Measurements from ENCODE around the gene VRK2.

Gene VRK2

DNA sequence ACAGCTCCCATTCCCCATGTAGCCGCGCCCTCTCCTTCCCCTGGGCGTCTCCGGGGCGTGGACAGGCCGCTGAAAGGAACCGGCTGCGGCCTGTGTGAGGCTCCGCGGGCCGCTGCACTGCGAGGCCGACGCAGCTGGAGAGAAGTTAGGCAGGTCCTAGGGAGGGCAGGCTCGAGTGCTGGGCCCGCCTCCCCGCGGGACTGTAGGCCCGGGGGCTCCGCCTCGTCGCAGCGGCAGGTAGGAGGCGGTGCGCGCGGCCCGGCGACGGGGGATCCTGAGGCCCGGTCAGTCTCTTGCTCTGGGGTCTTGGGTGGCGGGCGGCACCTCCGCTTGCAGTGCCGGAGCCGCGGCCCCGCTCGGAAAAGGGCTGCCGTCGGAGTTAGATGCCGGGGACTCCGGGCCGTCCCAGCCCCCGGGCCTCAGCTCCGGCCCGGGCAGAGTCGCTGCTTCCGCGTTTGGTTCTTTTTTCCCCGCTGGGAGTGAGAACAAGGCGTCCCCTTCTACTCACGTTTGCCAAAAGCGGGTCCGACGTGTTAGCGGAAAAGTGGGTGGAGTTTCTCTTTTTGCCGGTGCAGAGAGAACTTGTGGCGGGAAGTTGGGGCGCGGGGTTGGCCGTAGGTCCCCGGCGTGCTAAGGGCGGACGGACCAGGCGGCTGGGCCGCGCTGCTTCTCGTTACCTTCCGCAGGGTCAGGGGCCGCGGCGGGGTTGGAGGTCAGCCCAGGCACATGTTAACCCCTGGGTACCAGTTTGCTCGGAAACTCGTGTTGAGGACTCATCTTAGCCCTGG is at the start of gene VRK2:
TSS of gene VRK2 (plus strand) at position 222 of the 788 bp plus-strand sequence. CDS start 2,026 bp downstream, outside the sequence.
- peak; percentile 74 for DNase-seq (ENCODE audit: low read depth)

DNA sequence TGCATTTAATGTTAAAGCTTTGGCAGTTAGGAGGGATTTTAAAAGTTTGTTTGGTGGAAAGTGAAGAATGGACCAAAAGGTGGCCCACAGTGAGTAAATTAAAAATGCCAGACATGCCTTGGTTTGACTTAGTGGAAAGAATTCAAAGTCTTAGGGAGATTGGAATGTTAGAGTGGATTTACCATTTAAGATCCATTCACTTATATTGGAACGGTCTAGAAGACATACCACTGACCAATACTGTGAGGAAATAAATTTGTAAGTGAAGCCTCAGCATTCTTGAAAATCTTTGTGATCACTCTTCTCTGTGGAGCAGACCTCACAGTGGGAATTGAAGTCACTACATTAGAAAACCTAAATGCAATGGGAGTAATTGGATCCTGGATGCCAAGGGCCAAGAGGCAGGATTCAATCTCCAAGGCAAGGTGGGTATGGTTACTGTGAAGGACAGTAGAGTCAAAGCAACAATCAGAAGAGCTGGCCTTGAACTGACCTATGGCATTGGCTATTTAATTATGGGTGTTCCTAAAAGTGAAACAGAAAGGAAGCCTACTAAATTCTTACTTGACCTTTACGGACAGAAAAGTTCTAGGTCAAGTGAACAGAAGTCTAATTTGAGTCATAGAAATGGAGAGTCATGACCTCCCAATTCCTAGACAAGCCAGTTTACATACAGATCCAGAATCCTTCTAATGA is 40.2 kb upstream of the VRK2 start:
- no peak for DNase-seq (ENCODE audit: low read depth)

DNA sequence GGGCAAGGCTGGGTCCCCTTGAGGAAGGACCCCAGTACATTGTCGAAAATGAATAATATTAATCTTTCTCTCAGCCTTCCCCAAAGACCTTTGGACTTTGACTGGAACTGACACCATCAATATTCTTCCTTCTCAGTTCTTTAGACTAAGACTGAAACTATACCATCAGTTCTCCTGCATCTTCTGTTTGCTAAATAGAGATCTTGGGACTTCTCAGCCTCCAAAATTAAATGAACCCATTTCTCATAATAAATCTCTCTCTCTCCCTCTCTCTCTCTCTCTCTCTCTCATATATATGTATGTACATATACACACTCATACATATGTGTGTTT is 39.7 kb upstream of the VRK2 start:
- no peak for DNase-seq (ENCODE audit: low read depth)

DNA sequence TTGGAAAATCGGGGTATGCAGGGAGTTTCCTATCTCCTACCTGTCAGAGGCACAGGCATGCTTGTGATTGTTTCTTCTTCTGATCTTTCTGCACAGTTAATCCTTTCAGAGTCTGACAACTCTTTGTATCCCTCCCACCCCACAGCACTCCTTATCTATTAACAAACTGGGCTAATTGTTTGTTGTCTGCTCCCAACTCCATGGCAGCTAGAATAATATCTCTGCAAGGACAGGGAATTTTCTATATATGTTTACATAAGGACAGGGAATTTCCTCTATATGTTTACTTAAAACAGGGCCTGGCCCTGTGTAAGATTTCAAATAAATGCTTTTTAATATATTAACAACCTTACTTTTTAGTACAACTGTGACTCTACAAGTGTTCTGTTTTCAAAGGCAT is 36.0 kb upstream of the VRK2 start:
- DNase-seq (ENCODE audit: low read depth): no peak

DNA sequence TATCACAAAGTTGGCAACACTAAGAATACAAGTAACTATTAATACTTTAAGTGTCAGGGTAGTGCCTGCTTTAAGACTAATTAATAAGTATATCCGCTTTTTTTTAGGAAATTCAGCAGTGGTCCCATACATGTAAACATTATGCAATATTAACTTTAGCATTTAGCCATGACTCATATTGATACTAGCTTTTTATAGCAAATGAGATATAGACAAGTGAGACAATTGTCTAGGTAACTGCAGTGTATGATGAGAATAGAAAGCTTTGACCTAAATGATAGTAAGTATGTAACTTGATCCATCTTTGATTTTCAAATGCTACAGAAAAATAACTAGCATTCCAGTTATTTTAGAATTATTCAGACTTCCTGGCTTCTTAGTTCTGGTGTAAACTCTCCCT is 27.4 kb upstream of the VRK2 start:
- no peak for DNase-seq (ENCODE audit: low read depth)

DNA sequence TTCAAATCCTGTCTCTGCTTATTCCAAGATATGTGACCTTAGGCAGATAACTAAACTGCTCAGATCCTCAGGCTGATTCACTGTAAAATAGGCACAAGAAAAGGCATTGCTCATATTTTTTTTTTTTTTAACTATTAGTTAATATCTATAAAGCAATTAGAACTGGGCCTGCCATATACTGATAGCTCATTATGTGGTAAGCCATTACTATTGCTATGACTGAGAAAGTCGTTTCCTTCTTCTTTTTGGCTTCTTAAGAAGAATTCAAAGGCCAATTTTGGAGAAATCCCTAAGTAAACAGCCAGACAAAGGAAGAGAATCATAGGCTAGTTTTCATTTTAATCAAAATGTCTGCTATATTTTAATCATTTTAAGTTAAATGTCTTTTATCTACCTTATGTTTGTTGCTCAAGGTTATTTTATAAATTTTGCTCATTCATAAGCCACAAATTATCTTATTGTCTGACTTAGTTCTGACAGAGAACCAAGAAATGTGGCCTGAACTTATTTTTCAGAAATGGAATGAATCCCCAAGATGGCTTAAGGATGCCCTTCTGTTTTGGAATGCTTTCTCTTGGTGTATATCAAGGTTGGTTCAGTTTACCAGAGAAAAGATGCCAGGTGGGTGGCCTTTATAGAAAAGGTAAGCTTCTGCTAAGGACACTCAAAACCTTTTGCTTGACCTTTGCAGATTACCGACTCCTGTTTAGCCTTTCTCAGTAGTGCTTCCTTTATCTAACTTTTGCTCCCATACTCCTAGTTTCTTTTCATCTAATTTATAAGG is 21.3 kb upstream of the VRK2 start:
- DNase-seq (ENCODE audit: low read depth): no peak

DNA sequence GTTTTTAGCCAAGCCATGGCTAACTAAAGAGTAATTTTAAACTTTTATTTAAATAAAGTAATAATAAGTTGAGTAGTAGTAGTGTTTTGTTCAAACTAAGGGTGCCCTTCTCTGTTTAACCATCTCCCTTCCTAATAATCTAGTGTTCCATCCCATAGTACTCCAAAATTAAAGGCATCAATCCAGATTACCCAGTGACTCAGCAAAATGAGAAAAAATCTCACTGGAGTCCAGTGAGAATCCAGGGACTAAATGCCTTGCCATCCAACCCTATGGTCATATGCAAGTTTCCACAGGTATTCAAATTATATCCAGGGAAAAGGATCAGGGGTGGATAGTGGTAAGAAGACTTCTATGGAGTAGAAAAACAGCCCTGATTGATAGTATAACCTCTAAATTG is 19.6 kb upstream of the VRK2 start:
- no peak for DNase-seq (ENCODE audit: low read depth)

DNA sequence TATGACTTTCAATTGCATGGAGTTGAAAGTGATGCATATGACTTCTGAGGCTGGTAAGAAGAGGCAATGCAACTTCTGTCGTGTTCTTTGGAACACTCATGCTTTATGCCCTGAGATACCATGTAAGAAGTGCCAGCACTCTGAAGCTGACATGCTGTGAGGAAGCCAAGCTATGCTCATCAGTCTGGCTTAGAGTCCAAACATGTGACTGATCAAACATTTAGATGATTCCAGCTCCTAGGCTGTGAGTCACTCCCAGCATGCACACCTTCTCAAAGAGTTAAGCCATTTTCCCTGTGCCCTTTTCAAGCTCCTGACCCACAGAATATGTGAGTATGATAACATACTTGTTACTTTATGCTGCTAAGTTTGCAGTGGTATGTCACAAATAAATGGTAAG is 15.8 kb upstream of the VRK2 start:
- DNase-seq (ENCODE audit: low read depth): no peak

DNA sequence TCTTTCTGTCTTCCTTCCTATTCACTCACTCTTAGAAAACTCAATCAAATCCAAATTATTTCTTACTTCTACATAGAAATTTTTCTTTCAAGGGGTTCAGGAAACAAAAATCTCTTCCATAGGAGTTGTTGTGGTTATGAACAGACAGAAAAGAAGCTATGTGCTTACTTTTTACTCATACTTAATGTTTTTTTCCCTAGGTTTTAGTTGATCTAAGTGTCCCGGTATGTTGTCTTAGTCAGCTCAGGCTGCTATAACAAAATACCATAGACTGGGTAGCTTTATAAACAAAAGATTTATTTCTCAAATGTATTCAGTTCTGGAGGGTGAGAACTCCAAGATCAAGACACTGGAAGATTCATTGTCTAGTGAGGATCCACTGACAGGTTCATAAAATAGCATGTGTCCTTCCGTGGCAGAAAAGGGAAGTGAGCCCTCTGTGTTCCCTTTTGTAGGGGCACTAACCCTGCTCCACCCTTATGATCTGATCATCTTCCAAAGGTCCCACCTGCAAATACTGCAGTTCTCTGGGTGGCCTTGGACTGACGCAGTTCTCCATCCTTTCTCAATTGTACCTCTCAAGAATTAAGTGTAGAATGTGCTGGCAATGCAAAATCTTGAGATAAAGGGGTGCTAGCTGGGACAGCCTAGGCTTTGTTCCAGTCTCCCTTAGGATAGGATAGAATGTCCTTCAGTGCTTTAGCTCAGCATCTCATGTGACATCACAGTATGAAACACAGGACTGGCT is 14.4 kb upstream of the VRK2 start:
- DNase-seq (ENCODE audit: low read depth): no peak

DNA sequence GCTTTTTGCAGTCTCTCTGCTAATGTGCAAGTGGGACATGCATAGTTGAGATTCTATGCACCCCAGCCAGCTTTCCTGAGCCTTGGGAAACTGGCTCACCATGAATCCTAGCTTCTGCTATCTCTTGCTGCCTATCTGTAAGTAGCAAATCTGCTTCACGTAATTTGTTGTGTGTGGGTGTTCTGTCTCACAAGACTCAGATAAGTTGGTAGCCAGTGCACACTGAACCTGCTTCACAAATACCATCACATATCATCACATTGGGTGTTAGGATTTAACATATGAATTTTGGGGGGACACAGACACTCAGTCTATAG is 13.9 kb upstream of the VRK2 start:
- DNase-seq (ENCODE audit: low read depth): no peak

DNA sequence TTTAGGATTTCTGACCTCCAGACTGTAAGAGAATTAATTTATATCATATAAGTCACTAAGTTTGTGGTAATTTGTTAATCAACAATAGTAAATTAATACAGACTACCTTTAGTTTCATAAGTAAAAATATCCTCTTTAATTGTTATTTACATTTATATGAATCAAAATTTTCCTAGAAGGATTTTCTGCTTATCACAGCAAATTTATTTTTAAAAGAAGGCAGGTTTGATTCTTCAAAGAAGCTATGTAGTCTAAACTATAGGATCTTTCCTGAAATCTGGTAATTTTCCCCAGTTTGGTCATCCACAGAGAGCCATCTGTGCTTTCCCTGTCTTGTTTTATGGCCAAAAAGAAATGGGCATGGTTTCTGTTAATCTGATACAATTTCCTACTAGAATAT is 13.1 kb upstream of the VRK2 start:
- DNase-seq (ENCODE audit: low read depth): no peak

DNA sequence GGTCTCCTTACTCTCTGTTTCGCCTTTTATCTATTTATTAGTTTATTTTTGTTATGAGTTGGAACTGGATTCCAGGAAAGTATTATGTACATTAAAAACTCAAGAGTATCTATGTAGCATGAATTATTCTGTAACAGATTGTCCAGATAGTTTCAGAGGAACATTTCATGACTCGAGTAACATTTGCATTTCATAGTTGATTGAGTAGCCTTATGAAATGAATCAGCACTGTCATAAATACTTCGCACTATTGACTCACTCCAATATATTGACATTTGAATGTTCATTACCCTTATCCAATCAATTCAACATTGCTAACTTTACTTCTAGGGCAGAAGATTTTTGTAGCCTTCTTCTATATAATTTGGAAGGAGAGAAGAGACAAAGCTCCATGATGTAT is 11.3 kb upstream of the VRK2 start:
- DNase-seq (ENCODE audit: low read depth): no peak

DNA sequence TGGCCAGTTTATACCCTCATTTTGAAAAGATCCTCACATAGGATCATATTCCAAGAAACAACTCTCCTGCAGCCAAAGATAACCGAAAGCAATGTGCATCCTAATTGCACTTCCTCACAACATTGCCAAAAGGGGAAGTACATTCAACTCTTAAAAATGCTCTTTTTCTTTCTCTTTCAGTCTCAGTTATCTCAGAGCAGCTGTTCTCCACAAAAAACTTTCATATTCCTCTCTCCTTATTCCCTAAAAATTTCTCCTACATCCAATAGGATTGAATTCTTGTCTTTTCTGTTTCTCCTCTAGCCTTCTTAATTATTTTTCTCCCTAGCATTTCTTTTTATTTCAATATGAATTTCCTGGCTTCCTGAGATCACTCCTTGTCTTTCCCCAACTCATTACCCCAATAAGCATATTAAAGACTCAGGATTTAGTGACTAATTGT is 7.4 kb upstream of the VRK2 start:
- no peak for DNase-seq (ENCODE audit: low read depth)

DNA sequence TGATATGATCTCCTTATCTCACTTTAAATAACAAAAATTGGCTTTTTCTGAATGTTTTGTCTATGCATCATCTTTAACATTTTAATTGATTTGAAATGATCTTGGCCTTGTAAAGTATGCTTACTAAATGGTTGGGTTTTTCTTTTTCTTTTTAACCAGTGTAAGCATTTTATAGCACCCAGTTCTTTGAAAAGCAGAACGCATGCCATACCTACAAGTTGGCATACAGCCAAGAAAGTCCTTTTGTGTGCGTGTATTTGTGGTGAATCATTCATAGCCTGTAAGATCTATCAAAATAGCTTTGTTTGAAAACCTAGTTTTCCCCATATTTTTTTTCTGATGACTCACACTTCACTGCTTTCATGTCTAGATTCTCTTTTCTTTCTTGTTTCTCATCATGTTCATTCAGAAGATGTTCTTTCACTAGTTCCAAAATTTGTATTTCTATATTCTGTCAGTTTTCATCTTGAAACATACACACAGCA is 4.1 kb upstream of the VRK2 start:
- DNase-seq (ENCODE audit: low read depth): no peak

DNA sequence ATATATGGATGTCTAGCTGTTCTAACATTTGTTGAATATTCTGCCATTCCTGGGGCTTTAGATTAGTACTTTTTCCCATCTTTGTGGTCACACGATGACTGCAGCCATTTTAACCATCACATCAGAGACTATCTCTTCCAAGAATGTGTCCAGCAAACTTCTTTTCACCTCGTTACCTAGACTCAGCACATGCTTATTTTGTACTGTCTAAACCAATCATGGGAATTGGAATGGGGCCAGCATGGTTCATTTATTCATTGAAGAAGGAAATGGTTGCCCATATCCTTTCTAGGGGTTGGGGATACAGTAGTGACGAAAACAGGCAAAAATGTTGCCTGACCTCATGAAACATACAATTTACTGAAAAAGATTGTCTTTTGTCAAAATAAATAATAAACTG is 2.5 kb upstream of the VRK2 start:
- no peak for DNase-seq (ENCODE audit: low read depth)

DNA sequence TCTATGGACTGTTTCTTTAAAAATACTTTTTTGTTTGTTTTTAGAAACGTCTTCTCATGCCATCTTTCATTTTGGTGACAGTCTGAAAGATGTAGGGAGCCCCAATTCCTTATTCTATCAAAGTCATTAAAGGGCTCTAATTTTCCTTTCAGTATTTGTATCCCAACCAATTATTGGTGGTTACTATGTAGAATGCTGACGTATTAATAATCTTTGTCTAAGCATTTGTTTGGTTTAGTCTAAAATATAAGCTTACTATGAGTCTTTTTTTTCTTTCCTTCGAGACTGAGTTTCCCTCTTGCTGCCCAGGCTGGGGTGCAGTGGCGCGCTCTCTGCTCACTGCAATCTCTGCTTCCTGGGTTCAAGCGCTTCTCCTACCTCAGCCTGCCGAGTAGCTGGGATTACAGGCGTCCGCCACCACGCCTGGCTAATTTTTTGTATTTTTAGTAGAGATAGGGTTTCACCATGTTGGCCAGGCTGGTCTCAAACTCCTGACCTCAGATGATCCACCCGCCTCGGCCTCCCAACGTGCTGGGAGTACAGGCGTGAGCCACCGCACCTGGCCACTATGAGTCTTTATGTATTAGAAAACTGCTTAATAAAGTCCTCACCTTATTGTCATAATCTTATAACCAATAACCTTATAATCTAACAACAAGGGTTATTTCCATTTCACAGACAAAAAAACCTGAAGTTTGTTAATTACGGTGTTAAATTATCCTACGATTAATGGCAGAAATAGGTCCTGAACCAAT is 849 bp upstream of the VRK2 start:
- DNase-seq (ENCODE audit: low read depth): no peak

DNA sequence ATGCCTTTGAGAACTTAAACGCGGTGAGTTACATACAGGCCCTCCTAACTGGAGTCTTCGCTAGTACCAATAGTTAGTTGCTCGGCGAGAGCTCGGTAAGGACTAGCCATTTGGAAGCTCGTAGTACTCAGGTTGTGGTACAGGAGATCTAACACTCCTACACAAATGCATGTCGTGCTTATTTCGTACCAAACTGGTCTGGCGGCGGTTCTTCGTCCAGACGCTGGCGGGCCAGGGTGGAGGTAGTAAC is 346 bp upstream of the VRK2 start:
- DNase-seq (ENCODE audit: low read depth): no peak

DNA sequence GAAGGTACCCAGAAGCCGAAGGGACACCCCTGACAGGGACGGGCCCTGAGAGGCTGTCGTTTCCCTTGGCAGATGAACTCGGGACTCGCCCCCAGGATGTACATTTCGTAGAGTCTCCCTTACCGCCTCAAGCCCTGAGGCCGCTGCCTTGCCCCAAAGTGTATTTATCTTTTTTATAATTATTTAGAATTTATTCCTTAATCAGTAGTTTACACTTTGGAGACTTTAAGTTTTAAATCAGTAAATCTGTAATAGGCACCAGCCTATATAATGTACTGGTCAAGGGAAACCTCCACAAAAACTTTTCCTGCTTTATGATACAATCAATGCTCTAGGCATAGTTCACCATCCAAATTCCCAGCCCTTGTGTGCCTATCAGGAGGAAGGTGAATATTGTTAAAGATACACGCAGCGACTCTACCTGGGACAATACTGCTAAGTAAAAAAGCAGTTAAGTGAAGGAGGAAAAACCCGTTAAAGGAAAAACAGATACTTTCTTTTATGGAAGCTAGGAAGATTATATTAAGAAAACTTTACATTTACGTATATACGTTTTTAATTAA is 848 bp downstream of the VRK2 start:
- no peak for DNase-seq (ENCODE audit: low read depth)

DNA sequence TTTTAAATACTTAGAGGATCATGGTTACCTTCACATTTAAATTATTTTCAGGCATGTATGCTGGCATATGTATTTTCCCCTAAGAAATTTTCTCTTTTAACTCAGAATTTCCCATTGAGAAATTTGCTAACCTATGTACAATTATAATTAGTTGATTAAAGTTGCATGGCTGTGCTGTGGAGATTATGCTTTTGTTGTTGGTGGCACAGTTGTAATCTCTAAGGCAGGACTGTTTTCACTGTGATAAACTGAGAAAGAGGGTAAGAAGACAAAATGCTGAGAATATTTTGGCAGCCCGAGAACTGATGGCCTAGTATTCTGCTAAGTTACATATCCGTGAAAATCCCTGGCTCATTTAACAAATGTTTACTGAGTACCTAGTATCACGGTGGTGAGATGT is 1.4 kb downstream of the VRK2 start:
- no peak for DNase-seq (ENCODE audit: low read depth)

DNA sequence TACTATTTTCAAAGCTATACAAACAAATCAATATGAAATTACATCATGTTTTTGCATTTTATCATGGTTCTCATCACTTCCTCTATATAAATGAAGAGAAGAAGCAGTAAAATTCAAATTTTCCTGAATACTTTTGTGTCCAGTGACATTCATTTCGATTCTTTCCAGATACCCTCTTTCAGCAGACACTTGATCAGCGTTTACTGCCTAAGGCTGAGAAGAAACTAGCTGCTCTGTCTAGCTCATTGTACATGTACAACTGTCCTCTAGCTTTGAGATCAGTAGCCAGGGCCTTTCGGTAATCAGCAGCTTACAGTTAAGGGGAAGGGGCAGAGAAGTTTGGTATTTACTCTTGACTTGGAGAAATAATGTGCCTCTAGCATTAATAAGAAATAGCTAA is 4.8 kb downstream of the VRK2 start:
- DNase-seq (ENCODE audit: low read depth): no peak

DNA sequence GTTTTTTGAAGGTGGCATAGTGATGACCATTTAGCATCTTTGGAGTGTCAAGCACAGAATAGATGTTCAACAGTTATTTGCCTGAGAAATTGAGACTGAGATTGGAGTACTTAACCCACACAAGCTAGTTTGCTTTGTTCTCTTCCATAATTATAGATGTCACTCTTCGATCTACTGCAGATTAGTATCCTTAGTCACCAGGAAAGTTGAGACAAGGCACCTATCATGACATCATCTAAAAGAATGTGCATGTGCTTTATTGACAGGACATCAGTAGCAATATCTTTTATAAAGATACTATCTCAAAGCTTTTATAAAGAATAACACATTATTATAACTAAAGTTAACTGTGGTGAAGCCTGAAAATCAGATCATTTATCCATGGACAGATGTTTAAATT is 6.4 kb downstream of the VRK2 start:
- DNase-seq (ENCODE audit: low read depth): no peak

DNA sequence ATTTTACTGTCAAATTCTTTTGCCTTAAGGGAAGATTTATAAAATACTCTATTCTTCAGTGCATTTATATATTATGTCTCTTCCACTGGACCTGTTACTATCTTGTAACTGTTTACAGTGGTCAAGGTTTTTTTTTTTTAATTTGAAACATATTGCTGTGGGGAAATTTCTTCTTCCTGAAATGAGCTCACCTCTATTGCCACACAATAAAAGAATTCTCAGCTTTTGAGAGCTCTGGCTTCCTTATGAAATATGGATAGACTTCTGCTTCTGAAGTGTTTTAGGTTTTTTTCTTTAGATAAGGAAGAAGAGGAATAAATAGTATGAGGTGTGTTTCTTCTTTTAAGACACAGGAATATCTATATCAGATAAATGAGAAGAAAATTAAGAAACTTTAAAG is 7.7 kb downstream of the VRK2 start:
- no peak for DNase-seq (ENCODE audit: low read depth)
